Cardiac muscle cell (in vitro differentiated cells and primary cell): ENCODE data around the gene APOB. TPM values are rescaled to one million over a fixed set of nuclear protein-coding genes. Genes with fewer than 3 reads are reported as not detected.

Experiments used
- DNase-seq, 2 donors: peaks; one replicate each; pipeline versions ENCODE4 v3.0.0 to v3.0.0-alpha.2; 2010 to 2017; ENCODE audit warnings: low read depth in 1 of 2, low spot score in 1 of 2
- H3K27ac ChIP-seq: fragments of 200-600 bp; sonication (generic); 2 replicates; pipeline ENCODE4 v1.5.1; 2016
- H3K27me3 ChIP-seq: fragments of 200-600 bp; sonication (generic); 2 replicates; pipeline ENCODE4 v1.6.0; 2016; ENCODE audit warnings: control low read depth
- H3K36me3 ChIP-seq: fragments of 200-600 bp; sonication (generic); 2 replicates; pipeline ENCODE4 v1.5.1; 2016; ENCODE audit warnings: control low read depth
- H3K4me1 ChIP-seq: fragments of 200-600 bp; sonication (generic); 2 replicates; pipeline ENCODE4 v1.8.1; 2017; ENCODE audit warnings: low read depth, mild to moderate bottlenecking, mixed run types
- H3K4me3 ChIP-seq: fragments of 200-600 bp; sonication (generic); 2 replicates; pipeline ENCODE4 v1.5.1; 2016; ENCODE audit warnings: mild to moderate bottlenecking
- H3K9me3 ChIP-seq: fragments of 200-600 bp; sonication (generic); 2 replicates; pipeline ENCODE4 v1.5.1; 2017; ENCODE audit warnings: low read depth, mild to moderate bottlenecking, control low read depth
- polyA plus RNA-seq: library from polyadenylated mRNA; unstranded; fragments of >200 nt; fragmentation: Nextera tagmentation; extraction: Ambion mirVana; gene quantifications from 2 replicates; pipeline ENCODE4 v1.2.1, GENCODE V29; 2016
- total RNA-seq: library from RNA; depleted of rRNA; stranded (reverse); fragments of >200 nt; gene quantifications from 2 replicates; pipeline ENCODE4 v1.2.3, GENCODE V29; 2016
- TF ChIP-seq, protein P1 (sequence below): IDR thresholded peaks from 2 replicates; pipeline ENCODE4 v1.5.1; 2012; ENCODE audit warnings: low read depth, mild to moderate bottlenecking, low read length

Gene APOB
- total and polyA plus RNA-seq, 2 experiments from 2014 or later, result 0.15 to 0.26 TPM

GRCh38 chr2:21002814-21003192 is 41.1 kb downstream of the APOB start:
- H3K9me3 ChIP-seq, result no peaks in the 10 kb centered on the region
- no peak overlapping the region for H3K27ac ChIP-seq
- no peaks in the 10 kb centered on the region for H3K27me3 ChIP-seq
- DNase-seq, result no peak
- no peak overlapping the region for H3K4me3 ChIP-seq
- H3K36me3 ChIP-seq, result no peaks in the 10 kb centered on the region
- no peaks in the 10 kb centered on the region for H3K4me1 ChIP-seq
- TF ChIP-seq, protein P1, sequence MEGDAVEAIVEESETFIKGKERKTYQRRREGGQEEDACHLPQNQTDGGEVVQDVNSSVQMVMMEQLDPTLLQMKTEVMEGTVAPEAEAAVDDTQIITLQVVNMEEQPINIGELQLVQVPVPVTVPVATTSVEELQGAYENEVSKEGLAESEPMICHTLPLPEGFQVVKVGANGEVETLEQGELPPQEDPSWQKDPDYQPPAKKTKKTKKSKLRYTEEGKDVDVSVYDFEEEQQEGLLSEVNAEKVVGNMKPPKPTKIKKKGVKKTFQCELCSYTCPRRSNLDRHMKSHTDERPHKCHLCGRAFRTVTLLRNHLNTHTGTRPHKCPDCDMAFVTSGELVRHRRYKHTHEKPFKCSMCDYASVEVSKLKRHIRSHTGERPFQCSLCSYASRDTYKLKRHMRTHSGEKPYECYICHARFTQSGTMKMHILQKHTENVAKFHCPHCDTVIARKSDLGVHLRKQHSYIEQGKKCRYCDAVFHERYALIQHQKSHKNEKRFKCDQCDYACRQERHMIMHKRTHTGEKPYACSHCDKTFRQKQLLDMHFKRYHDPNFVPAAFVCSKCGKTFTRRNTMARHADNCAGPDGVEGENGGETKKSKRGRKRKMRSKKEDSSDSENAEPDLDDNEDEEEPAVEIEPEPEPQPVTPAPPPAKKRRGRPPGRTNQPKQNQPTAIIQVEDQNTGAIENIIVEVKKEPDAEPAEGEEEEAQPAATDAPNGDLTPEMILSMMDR, result no peak

GRCh38 chr2:21001988-21002813 is 41.7 kb downstream of the APOB start:
- H3K27me3 ChIP-seq, result no peaks in the 10 kb centered on the region
- H3K36me3 ChIP-seq, result no peaks in the 10 kb centered on the region
- H3K27ac ChIP-seq, result no peak overlapping the region
- no peaks in the 10 kb centered on the region for H3K9me3 ChIP-seq
- H3K4me1 ChIP-seq, result no peaks in the 10 kb centered on the region
- DNase-seq, result no peak
- H3K4me3 ChIP-seq, result no peak overlapping the region
- TF ChIP-seq, protein P1, result no peak

DNA sequence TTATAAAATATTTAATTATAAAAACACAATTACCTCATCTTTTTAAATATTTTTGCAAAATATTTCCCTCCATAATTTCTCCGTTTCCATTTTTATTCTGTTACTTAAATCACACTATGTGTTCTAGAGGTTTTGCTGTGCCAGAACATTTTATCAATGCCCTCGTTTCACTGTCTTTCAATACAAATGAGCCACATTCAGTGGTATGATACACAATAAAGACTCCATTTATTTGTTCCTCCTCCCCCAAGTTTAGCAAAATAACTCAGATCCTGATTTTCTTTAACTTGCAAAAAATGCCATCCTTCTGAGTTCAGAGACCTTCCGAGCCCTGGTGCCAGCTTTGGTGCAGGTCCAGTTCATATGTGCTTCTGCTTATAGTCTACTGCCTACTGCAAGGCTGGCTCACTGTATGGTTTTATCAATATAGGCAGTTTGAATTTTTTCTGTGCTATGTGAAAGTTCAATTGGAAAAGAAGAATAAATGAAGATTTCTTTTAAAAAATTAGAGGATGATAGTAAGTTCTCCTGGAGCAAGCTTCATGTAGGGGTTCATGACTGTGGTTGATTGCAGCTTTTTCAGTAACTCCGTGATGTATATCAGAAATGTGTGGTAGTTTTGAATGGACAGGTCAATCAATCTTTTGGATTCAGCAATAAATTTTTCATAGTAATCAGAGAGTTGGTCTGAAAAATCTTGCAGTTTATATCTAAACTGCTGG is 42.5 kb downstream of the APOB start:
- Histone ChIP-seq H3K36me3 (no peaks in the 10 kb centered on the region), H3K27me3 (no peaks in the 10 kb centered on the region), H3K4me3 (no peak overlapping the region), H3K27ac (no peak overlapping the region), H3K9me3 (no peaks in the 10 kb centered on the region), H3K4me1 (no peaks in the 10 kb centered on the region)
- no peak for DNase-seq
- TF ChIP-seq, protein P1, result no peak

GRCh38 chr2:20999906-21000645 is 43.8 kb downstream of the APOB start:
- no peak for DNase-seq
- H3K27ac ChIP-seq, result no peak overlapping the region
- TF ChIP-seq, protein P1, result no peak

More at GRCh38 chr2:20999906-21000645, 43.8 kb downstream of the APOB start:
- no peaks in the 10 kb centered on the region for H3K36me3 ChIP-seq
- no peaks in the 10 kb centered on the region for H3K9me3 ChIP-seq
- no peaks in the 10 kb centered on the region for H3K4me1 ChIP-seq
- no peak overlapping the region for H3K4me3 ChIP-seq
- no peaks in the 10 kb centered on the region for H3K27me3 ChIP-seq
